ENCODE measurements around the gene SCAI.
A peak's percentile ranks its signal among the peaks of the same experiment; 100 is the strongest.
"Not testable (repeated sequence)": the region's sequence is repeated elsewhere in the genome, so short reads cannot be mapped to it uniquely, and the experiment has no call there.

The SCAI gene

DNA sequence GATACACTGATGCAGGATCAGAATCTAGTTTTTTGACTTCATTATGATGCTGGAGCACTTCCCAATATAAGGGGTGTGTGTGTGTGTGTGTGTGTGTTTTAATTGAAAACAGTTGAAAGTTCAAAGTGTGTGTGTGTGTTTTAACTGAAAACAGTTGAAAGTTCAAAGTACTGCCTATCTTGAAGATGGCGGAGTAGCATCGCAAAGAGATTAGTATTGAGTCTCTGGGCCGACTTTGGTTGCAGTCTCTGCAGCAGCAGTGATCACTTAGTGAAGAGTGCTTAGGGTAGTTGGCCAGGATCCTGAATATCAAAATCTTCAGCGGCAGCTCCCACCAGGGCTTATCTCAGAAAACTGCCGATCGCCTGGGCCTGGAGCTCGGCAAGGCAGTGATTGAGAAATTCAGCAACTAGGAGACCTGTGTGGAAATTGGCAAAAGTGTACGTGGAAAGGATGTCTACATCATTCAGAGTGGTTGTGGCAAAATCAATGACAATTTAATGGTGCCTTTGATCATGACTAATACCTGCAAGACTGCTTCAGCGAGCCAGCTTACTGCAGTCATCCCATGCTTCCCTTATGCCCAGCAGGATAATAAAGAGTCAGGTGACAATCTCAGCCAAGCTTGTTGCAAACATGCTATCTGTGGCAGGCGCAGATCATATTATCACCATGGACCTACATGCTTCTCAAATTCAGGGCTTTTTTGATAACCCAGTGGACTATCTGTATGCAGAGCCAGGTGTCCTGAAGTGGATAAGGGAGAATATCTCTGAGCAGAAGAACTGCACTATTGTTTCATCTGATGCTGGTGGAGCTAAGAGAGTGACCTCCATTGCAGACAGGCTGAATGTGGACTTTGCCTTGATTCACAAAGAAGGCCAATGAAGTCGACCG, 7.3 kb upstream of the SCAI start:
- DNase-seq (ENCODE audit: low spot score) = peak; percentile 0

DNA sequence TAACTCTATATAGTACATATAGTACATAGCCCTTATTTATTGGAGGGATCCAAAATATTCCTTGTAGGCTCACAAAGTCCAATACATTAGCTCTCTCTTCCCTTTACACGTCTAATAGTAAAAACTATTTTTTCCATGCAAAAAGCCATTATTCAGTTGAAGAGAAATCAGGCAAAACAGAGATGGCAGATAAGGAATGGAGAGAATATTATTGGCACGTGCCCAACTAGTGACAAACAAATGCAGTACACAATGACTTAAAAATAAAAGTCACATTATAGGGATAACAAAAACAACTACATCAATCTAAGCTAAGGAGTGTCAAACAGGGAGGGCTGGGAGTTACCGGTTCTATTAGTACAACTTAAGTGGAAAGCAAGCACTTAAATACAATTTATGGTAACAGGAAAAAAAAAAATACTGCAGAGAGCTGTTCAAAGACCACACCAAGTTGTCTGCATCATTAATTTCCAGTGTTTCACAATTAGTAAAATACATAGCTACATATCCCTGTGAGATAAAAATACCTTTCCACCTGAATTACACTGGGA, 4.1 kb upstream of the SCAI start:
- no peak for DNase-seq (ENCODE audit: low spot score)

- DNase-seq (ENCODE audit: low spot score) = no peak
Measured at GRCh38 chr9:125146247-125146646, 2.9 kb upstream of the SCAI start.

- DNase-seq (ENCODE audit: low spot score) = no peak
Measured at GRCh38 chr9:125145425-125145824, 2.1 kb upstream of the SCAI start.

- no peak for DNase-seq (ENCODE audit: low spot score)
Measured at GRCh38 chr9:125142560-125143376, 560 bp downstream of the SCAI start.

- no peak for DNase-seq (ENCODE audit: low spot score)
Measured at GRCh38 chr9:125141751-125142150, 1.6 kb downstream of the SCAI start.

DNA sequence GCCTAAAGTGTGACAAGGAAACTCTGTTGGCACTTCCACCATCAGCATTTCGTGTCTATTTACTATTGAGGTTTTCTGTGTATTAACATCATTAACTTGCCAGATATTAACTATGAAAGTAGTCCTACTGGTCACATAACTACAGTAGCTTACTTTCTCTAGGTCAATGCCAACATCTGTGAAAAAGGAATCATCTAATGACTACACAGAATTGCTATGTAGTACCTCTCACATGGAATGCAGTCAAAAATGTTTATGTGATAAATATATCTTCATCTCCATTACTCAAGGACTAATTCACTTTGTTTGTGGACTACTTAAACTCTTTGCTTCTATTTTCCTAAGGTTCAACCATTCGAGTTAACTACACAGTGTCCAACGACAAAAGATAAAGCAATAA, 2.1 kb downstream of the SCAI start:
- DNase-seq (ENCODE audit: low spot score) = peak; percentile 32

DNA sequence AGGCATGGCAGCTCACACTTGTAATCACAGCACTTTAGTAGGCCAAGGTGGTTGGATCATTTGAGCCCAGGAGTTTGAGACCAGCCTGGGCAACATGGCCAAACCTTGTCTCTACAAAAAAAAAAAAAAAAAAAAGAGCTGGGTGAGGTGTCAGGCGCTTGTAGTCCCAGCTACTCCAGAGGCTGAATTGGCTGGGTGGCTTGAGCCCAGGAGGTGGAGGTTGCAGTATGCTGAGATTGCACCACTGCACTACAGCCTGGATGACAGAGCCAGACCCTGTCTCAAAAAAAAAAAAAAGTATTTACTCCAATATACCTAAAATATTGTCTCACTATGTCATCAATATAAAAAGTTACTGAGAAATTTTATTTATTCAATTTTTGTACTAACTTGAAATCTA, 2.8 kb downstream of the SCAI start:
- no peak for DNase-seq (ENCODE audit: low spot score)

GRCh38 chr9:125137200-125137599, 6.1 kb downstream of the SCAI start:
- no peak for DNase-seq (ENCODE audit: low spot score)

GRCh38 chr9:125134976-125135375, 8.4 kb downstream of the SCAI start:
- DNase-seq (ENCODE audit: low spot score) = no peak

DNA sequence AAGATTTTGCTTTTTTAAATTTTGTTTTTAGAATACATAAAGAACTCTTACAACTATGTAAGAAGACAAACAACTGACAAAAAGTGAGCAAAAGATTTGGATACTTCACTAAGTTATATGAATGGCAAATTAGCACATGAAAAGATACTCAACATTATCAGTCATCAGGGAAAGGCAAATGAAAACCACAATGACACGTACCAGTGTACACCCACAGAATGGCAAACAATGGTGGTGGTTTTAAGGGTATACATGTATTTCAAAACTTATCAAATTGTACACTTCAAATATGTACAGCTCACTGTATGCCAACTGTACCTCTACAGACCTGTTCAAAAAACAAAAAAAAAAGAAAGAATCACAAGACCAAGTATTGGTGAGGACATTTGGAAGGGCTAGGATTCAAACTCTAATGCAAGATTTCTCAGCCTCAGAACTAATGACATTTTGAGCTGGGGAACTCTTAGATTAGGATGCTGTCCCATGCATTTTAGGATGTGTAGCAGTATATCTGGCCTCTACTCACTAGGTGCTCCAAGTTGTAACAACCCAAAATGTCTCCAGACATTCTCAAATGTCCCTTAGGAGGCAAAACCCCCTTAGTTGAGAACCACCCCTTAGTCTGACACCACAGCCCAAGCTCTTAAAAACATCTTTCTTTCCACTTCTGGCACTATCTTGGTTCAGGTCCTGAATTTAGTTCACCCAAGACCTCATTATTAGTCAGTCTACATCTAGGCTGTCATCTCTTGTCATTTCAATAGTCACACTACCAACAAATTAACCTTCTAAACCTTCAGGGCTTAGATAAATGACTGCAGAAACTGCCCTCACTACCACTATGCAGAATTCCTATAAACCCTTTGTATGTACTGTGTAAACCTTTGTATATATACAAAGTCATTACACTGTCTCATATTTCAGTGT, 9.7 kb downstream of the SCAI start:
- DNase-seq (ENCODE audit: low spot score) = no peak

- DNase-seq (ENCODE audit: low spot score) = no peak
Measured at GRCh38 chr9:125131778-125132177, 11.6 kb downstream of the SCAI start.

DNA sequence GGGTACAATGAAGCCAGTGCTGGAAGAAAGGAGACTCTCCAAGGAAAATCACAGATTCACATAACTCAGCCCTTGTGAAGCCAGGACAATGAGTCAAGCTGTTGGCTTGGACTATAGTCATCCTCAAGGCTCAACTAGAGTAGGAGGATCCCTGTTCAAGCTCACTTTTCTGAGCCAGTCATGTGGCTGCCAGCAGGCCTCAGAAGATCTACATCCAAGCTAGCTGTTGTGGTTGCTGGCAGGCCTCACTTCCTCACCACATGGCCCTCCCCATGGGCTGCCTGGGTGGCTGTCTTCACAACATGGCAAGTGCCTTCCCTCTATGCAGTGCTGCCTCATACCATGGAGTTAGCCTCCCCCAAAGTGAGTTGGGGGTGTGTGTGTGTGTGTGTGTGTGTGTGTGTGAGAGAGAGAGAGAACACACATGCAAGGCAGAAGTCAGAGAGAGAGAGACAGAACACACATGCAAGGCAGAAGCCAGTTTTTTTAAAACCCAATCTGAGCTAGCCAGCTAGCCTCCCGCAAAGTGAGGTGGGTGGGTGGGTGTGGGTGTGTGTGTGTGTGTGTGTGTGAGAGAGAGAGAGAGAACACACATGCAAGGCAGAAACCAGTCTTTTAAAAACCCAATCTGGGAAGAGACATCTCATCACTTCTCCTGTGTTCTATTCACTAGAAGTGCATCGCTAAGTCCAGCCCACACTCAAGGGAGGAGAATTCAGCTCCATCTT, 17.1 kb downstream of the SCAI start:
- DNase-seq (ENCODE audit: low spot score) = peak; percentile 79

DNA sequence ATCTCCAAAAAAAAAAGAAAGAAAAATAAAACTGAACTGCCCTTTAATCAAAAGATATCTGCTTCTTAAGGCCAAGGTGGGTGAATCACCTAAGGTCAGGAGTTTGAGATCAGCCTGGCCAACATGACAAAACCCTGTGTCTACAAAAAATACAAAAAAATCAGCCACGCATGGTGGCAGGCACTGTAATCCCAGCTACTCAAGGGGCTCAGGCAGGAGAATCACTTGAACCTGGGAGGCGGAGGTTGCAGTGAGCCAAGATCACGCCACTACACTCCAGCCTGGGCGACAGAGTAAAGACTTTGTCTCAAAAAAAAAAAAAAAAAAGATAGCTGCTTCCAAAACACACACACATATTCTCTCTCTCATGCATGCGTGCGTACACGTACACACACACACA, 17.8 kb downstream of the SCAI start:
- no peak for DNase-seq (ENCODE audit: low spot score)

DNA sequence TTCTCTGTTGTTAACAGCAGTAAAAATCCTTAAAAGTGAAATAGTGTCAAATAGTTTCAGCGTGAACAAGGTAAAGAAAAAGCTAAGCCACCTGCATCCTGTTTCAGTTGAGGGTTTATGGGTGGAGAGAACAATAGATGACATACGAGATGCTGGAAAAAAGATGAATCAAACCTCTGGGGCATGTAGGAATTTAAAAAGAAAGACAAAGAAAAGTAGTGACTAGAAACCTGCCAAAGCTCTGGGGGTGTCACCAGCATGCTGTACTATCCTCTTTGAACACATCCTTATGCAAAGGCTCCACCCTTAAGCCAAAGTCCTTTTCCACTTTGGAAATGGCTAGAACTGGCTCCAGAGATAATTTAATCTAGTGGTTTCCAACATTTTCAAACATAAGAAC, 22.2 kb downstream of the SCAI start:
- no peak for DNase-seq (ENCODE audit: low spot score)

- DNase-seq (ENCODE audit: low spot score) = no peak
Measured at GRCh38 chr9:125119643-125120286, 23.6 kb downstream of the SCAI start.

GRCh38 chr9:125118696-125119095, 24.6 kb downstream of the SCAI start:
- not testable (repeated sequence) for DNase-seq (ENCODE audit: low spot score)

DNA sequence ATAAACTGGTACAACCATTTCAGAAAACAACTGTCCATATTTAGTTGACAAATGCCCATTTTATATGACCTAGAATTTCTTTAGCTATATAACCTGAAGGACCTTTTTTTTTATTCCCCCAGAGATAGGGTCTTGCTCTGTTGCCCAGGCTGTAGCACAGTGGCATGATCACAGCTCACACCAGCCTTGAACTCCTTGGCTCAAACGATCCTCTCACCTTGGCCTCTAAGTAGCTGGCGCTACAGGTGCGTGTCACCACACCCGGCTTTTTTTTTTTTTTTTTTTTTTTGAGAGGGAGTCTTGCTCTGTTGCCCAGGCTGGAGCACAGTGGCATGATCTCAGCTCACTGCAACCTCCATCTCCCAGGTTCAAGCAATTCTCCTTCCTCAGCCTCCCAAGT, 28.8 kb downstream of the SCAI start:
- DNase-seq (ENCODE audit: low spot score) = not testable (repeated sequence)

- no peak for DNase-seq (ENCODE audit: low spot score)
Measured at GRCh38 chr9:125110464-125110863, 32.9 kb downstream of the SCAI start.

GRCh38 chr9:125108541-125108940, 34.8 kb downstream of the SCAI start:
- not testable (repeated sequence) for DNase-seq (ENCODE audit: low spot score)
